Measurements from ENCODE around the gene CDK5RAP3. TPM values are rescaled to one million over a fixed set of nuclear protein-coding genes. Genes with fewer than 3 reads are reported as not detected.

The CDK5RAP3 gene
- total and polyA plus RNA-seq, 2 donors (not counting 3 experiments of a cell fraction or from before 2014, with no cell fraction given): 109 to 139 TPM

DNA sequence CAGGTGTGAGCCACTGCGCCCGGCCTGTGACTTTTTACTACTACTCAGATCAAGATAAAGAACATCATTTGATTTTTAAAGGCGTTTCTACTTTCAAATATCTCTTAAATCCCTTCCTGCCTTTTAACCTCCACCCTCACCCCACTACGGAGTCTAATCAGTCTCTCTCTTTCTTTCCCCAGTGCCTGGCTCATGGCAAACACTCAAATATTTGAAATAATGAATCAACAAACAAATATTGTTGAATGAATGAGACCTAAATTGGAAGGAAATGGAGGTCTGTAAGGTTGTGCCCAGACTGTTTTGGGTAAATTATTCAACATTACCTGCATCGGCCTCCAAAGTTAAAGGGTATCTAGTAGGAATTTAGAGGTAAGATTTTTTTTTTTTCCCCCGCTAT lies 52.0 kb downstream of the CDK5RAP3 start:
- no peaks in the 10 kb centered on the region for H3K79me2 ChIP-seq (ENCODE audit: control insufficient read depth, insufficient read depth, low read length)
- no peak overlapping the region for H2AFZ ChIP-seq (ENCODE audit: low read depth, low read length)
- no TSS peak for BruUV-seq (replicated peaks)
- ChIA-PET CTCF (no interaction called here), POLR2A (no interaction called here)
- H3K4me3 ChIP-seq (replicated peaks in 1 of 3; ENCODE audit: insufficient read depth in 1 of 3, low read depth in 1 of 3, low read length in 3 of 3): no peak overlapping the region
- intact Hi-C loops (cut with micrococcal nuclease) (loop anchor here (1.0 to 10.0 kb wide), 3 partner anchors 45 to 312 kb away; no protein-coding TSS in a partner anchor), dilution Hi-C loops (cut with MboI; ENCODE audit: extremely low pct_ligation_motif_present, low sequenced_read_pairs) (no loop called here)
- DNase-seq (ENCODE audit: low read depth, low spot score) (no peak), FAIRE-seq (no peak)
- H3K27me3 ChIP-seq (ENCODE audit: control insufficient read depth in 2 of 2, insufficient read depth in 2 of 2, low read length in 2 of 2): no peaks in the 10 kb centered on the region
- no peak overlapping the region for H3K4me2 ChIP-seq (ENCODE audit: insufficient read depth, low read length)
- H3K9ac ChIP-seq (replicated peaks; ENCODE audit: extremely low read depth, insufficient read depth, low read length): no peak overlapping the region
- peaks cover 26% of the 10 kb centered on the region for H3K4me1 ChIP-seq (ENCODE audit: control insufficient read depth, extremely low read depth, insufficient read depth, low read length)
- H3K9me1 ChIP-seq (replicated peaks; ENCODE audit: control insufficient read depth, extremely low read depth, insufficient read depth, low read length): no peaks in the 10 kb centered on the region
- no peaks in the 10 kb centered on the region for H3K9me3 ChIP-seq (replicated peaks; ENCODE audit: control insufficient read depth, insufficient read depth, low read length)
- no peaks in the 10 kb centered on the region for H3K36me3 ChIP-seq (ENCODE audit: control insufficient read depth in 2 of 2, extremely low read depth in 1 of 2, insufficient read depth in 2 of 2, low read length in 2 of 2)
- H4K20me1 ChIP-seq (replicated peaks; ENCODE audit: control insufficient read depth, extremely low read depth, insufficient read depth, low read length): no peaks in the 10 kb centered on the region
- TF ChIP-seq, protein P1, sequence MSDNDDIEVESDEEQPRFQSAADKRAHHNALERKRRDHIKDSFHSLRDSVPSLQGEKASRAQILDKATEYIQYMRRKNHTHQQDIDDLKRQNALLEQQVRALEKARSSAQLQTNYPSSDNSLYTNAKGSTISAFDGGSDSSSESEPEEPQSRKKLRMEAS (IDR thresholded peaks at IDR 0.05; ENCODE audit: insufficient read depth, insufficient read length): no peak
- no peak for TF ChIP-seq EZH2 (IDR thresholded peaks at IDR 0.05; ENCODE audit: borderline replicate concordance, low read depth, low read length, severe bottlenecking)
- TF ChIP-seq POLR2AphosphoS5 (IDR thresholded peaks at IDR 0.05; ENCODE audit: insufficient read depth, low read depth, low read length): no peak
- no peak for TF ChIP-seq GATA2 (IDR thresholded peaks at IDR 0.05; ENCODE audit: insufficient read depth, insufficient read length, low read depth, low read length)
- no peak for TF ChIP-seq POLR2A (IDR thresholded peaks at IDR 0.05; ENCODE audit: low read depth, low read length)
- no peak for TF ChIP-seq MYC (IDR thresholded peaks at IDR 0.05; ENCODE audit: low read depth, low read length)
- TF ChIP-seq, protein P2, sequence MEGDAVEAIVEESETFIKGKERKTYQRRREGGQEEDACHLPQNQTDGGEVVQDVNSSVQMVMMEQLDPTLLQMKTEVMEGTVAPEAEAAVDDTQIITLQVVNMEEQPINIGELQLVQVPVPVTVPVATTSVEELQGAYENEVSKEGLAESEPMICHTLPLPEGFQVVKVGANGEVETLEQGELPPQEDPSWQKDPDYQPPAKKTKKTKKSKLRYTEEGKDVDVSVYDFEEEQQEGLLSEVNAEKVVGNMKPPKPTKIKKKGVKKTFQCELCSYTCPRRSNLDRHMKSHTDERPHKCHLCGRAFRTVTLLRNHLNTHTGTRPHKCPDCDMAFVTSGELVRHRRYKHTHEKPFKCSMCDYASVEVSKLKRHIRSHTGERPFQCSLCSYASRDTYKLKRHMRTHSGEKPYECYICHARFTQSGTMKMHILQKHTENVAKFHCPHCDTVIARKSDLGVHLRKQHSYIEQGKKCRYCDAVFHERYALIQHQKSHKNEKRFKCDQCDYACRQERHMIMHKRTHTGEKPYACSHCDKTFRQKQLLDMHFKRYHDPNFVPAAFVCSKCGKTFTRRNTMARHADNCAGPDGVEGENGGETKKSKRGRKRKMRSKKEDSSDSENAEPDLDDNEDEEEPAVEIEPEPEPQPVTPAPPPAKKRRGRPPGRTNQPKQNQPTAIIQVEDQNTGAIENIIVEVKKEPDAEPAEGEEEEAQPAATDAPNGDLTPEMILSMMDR (IDR thresholded peaks at IDR 0.05; ENCODE audit: extremely low read depth in 1 of 2, insufficient read depth in 1 of 2, low read depth in 1 of 2, low read length in 2 of 2): no peak
- no peak for TF ChIP-seq FOS (IDR thresholded peaks at IDR 0.05; ENCODE audit: borderline replicate concordance, insufficient read depth, low read length)
- no peak for TF ChIP-seq JUN (IDR thresholded peaks at IDR 0.05; ENCODE audit: borderline replicate concordance, insufficient read depth, insufficient read length, low read depth)
- no peak overlapping the region for H3K27ac ChIP-seq (ENCODE audit: insufficient read depth, low read depth, low read length)
